ENCODE results near the gene TAS1R2.

TAS1R2 gene

GRCh38 chr1:18859560-18859959, at the start of gene TAS1R2:
Gene TAS1R2 (minus strand): TSS chr1:18859660. CDS start chr1:18859660, 0 bp downstream.
- Histone ChIP-seq H3K9me3 (ENCODE audit: low read length) (no peaks in the 10 kb centered on the region), H3K4me1 (ENCODE audit: insufficient read depth, low read length) (no peaks in the 10 kb centered on the region), H3K36me3 (ENCODE audit: insufficient read depth, low read length) (no peaks in the 10 kb centered on the region), H3K27me3 (ENCODE audit: insufficient read depth, low read length) (peaks cover 7% of the 10 kb centered on the region), H3K4me3 (ENCODE audit: low read length) (no peak within 1 kb of the TSS), H2AFZ (ENCODE audit: low read depth, low read length) (no peak within 1 kb of the TSS)

- Histone ChIP-seq H2AFZ (ENCODE audit: low read depth, low read length) (no peak overlapping the region), H3K9me3 (ENCODE audit: low read length) (no peaks in the 10 kb centered on the region), H3K27me3 (ENCODE audit: insufficient read depth, low read length) (no peaks in the 10 kb centered on the region), H3K4me1 (ENCODE audit: insufficient read depth, low read length) (peaks cover 2% of the 10 kb centered on the region), H3K36me3 (ENCODE audit: insufficient read depth, low read length) (peaks cover 7% of the 10 kb centered on the region), H3K4me3 (ENCODE audit: low read length) (no peak overlapping the region)
Measured at GRCh38 chr1:18907917-18908845, 48.7 kb upstream of the TAS1R2 start.

- peaks cover 7% of the 10 kb centered on the region for H3K36me3 ChIP-seq (ENCODE audit: insufficient read depth, low read length)
- H3K4me3 ChIP-seq (ENCODE audit: low read length), result no peak overlapping the region
- peaks cover 3% of the 10 kb centered on the region for H3K4me1 ChIP-seq (ENCODE audit: insufficient read depth, low read length)
- H3K9me3 ChIP-seq (ENCODE audit: low read length), result no peaks in the 10 kb centered on the region
- no peaks in the 10 kb centered on the region for H3K27me3 ChIP-seq (ENCODE audit: insufficient read depth, low read length)
- H2AFZ ChIP-seq (ENCODE audit: low read depth, low read length), result no peak overlapping the region
Measured at GRCh38 chr1:18907021-18907916, 47.8 kb upstream of the TAS1R2 start.

GRCh38 chr1:18903291-18903756, 43.9 kb upstream of the TAS1R2 start:
- peak overlapping the region; percentile 90 for H3K4me3 ChIP-seq (ENCODE audit: low read length)
- H3K36me3 ChIP-seq (ENCODE audit: insufficient read depth, low read length), result no peaks in the 10 kb centered on the region
- peak overlapping the region; percentile 81 for H2AFZ ChIP-seq (ENCODE audit: low read depth, low read length)
- no peaks in the 10 kb centered on the region for H3K27me3 ChIP-seq (ENCODE audit: insufficient read depth, low read length)
- H3K9me3 ChIP-seq (ENCODE audit: low read length), result no peaks in the 10 kb centered on the region
- H3K4me1 ChIP-seq (ENCODE audit: insufficient read depth, low read length), result peaks cover 8% of the 10 kb centered on the region

- no peaks in the 10 kb centered on the region for H3K9me3 ChIP-seq (ENCODE audit: low read length)
- H3K27me3 ChIP-seq (ENCODE audit: insufficient read depth, low read length), result no peaks in the 10 kb centered on the region
- H3K4me3 ChIP-seq (ENCODE audit: low read length), result peak within 1 kb of the TSS; percentile 90
- H3K36me3 ChIP-seq (ENCODE audit: insufficient read depth, low read length), result no peaks in the 10 kb centered on the region
- peak within 1 kb of the TSS; percentile 81 for H2AFZ ChIP-seq (ENCODE audit: low read depth, low read length)
- peaks cover 8% of the 10 kb centered on the region for H3K4me1 ChIP-seq (ENCODE audit: insufficient read depth, low read length)
Measured at GRCh38 chr1:18902523-18903290, 43.2 kb upstream of the TAS1R2 start, which contains the start of gene ALDH4A1. Gene ALDH4A1 (minus strand): TSS chr1:18902555. CDS start chr1:18902523, 32 bp downstream.

GRCh38 chr1:18901952-18902522, 42.6 kb upstream of the TAS1R2 start:
- H3K27me3 ChIP-seq (ENCODE audit: insufficient read depth, low read length), result no peaks in the 10 kb centered on the region
- H3K9me3 ChIP-seq (ENCODE audit: low read length), result no peaks in the 10 kb centered on the region
- no peaks in the 10 kb centered on the region for H3K36me3 ChIP-seq (ENCODE audit: insufficient read depth, low read length)
- H2AFZ ChIP-seq (ENCODE audit: low read depth, low read length), result peak overlapping the region; percentile 49
- peaks cover 8% of the 10 kb centered on the region for H3K4me1 ChIP-seq (ENCODE audit: insufficient read depth, low read length)
- peak overlapping the region; percentile 90 for H3K4me3 ChIP-seq (ENCODE audit: low read length)

GRCh38 chr1:18901147-18901951, 41.9 kb upstream of the TAS1R2 start:
- Histone ChIP-seq H3K36me3 (ENCODE audit: insufficient read depth, low read length) (no peaks in the 10 kb centered on the region), H3K9me3 (ENCODE audit: low read length) (no peaks in the 10 kb centered on the region), H3K4me3 (ENCODE audit: low read length) (peak overlapping the region; percentile 90), H3K27me3 (ENCODE audit: insufficient read depth, low read length) (no peaks in the 10 kb centered on the region), H3K4me1 (ENCODE audit: insufficient read depth, low read length) (peaks cover 8% of the 10 kb centered on the region), H2AFZ (ENCODE audit: low read depth, low read length) (peak overlapping the region; percentile 49)

GRCh38 chr1:18900303-18900841, 40.9 kb upstream of the TAS1R2 start:
- H3K4me3 ChIP-seq (ENCODE audit: low read length), result no peak overlapping the region
- no peaks in the 10 kb centered on the region for H3K27me3 ChIP-seq (ENCODE audit: insufficient read depth, low read length)
- H2AFZ ChIP-seq (ENCODE audit: low read depth, low read length), result no peak overlapping the region
- no peaks in the 10 kb centered on the region for H3K36me3 ChIP-seq (ENCODE audit: insufficient read depth, low read length)
- peaks cover 8% of the 10 kb centered on the region for H3K4me1 ChIP-seq (ENCODE audit: insufficient read depth, low read length)
- H3K9me3 ChIP-seq (ENCODE audit: low read length), result no peaks in the 10 kb centered on the region

- Histone ChIP-seq H3K9me3 (ENCODE audit: low read length) (no peaks in the 10 kb centered on the region), H3K4me3 (ENCODE audit: low read length) (no peak overlapping the region), H3K27me3 (ENCODE audit: insufficient read depth, low read length) (no peaks in the 10 kb centered on the region), H2AFZ (ENCODE audit: low read depth, low read length) (no peak overlapping the region), H3K36me3 (ENCODE audit: insufficient read depth, low read length) (no peaks in the 10 kb centered on the region), H3K4me1 (ENCODE audit: insufficient read depth, low read length) (peaks cover 8% of the 10 kb centered on the region)
Measured at GRCh38 chr1:18899363-18900049, 40.0 kb upstream of the TAS1R2 start.

GRCh38 chr1:18898567-18898966, 39.1 kb upstream of the TAS1R2 start:
- H2AFZ ChIP-seq (ENCODE audit: low read depth, low read length), result no peak overlapping the region
- no peak overlapping the region for H3K4me3 ChIP-seq (ENCODE audit: low read length)
- H3K36me3 ChIP-seq (ENCODE audit: insufficient read depth, low read length), result no peaks in the 10 kb centered on the region
- H3K4me1 ChIP-seq (ENCODE audit: insufficient read depth, low read length), result peaks cover 8% of the 10 kb centered on the region
- no peaks in the 10 kb centered on the region for H3K9me3 ChIP-seq (ENCODE audit: low read length)
- H3K27me3 ChIP-seq (ENCODE audit: insufficient read depth, low read length), result no peaks in the 10 kb centered on the region

- Histone ChIP-seq H3K9me3 (ENCODE audit: low read length) (no peaks in the 10 kb centered on the region), H3K36me3 (ENCODE audit: insufficient read depth, low read length) (no peaks in the 10 kb centered on the region), H2AFZ (ENCODE audit: low read depth, low read length) (no peak overlapping the region), H3K4me1 (ENCODE audit: insufficient read depth, low read length) (no peaks in the 10 kb centered on the region), H3K27me3 (ENCODE audit: insufficient read depth, low read length) (no peaks in the 10 kb centered on the region), H3K4me3 (ENCODE audit: low read length) (no peak overlapping the region)
Measured at GRCh38 chr1:18895317-18895716, 35.9 kb upstream of the TAS1R2 start.

Data from neuron (in vitro differentiated cells).